ENCODE measurements around the gene SLC38A5. TPM values are rescaled to one million over a fixed set of nuclear protein-coding genes. Genes with fewer than 3 reads are reported as not detected.

Gene SLC38A5
- total and polyA plus RNA-seq, 7 donors, result 0.34 to 1.7 (median 0.98) TPM

GRCh38 chrX:48467281-48467761, 2.7 kb downstream of the SLC38A5 start:
- no peaks in the 10 kb centered on the region for H3K9me3 ChIP-seq
- intact Hi-C loops (cut with DNase I), result no loop called here
- peaks cover 0 to 16% (median 0%) of the 10 kb centered on the region in 3 donors for H3K27me3 ChIP-seq (ENCODE audit: insufficient read depth in 3 of 3, low read length in 2 of 3)
- no peaks in the 10 kb centered on the region for H3K36me3 ChIP-seq (ENCODE audit: insufficient read depth in 1 of 2, low read depth in 1 of 2)
- no peak overlapping the region for H3K27ac ChIP-seq
- no peak overlapping the region for H3K4me3 ChIP-seq
- no peaks in the 10 kb centered on the region for H3K4me1 ChIP-seq
- WGBS, 3 donors, result 26 to 50% (median 38%) methylated on average over 6 to 10 of the region's 10 CpGs
- TF ChIP-seq, protein P1, sequence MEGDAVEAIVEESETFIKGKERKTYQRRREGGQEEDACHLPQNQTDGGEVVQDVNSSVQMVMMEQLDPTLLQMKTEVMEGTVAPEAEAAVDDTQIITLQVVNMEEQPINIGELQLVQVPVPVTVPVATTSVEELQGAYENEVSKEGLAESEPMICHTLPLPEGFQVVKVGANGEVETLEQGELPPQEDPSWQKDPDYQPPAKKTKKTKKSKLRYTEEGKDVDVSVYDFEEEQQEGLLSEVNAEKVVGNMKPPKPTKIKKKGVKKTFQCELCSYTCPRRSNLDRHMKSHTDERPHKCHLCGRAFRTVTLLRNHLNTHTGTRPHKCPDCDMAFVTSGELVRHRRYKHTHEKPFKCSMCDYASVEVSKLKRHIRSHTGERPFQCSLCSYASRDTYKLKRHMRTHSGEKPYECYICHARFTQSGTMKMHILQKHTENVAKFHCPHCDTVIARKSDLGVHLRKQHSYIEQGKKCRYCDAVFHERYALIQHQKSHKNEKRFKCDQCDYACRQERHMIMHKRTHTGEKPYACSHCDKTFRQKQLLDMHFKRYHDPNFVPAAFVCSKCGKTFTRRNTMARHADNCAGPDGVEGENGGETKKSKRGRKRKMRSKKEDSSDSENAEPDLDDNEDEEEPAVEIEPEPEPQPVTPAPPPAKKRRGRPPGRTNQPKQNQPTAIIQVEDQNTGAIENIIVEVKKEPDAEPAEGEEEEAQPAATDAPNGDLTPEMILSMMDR (IDR thresholded peaks at IDR 0.05), result no peak
- ATAC-seq (no peak), DNase-seq (no peak)

DNA sequence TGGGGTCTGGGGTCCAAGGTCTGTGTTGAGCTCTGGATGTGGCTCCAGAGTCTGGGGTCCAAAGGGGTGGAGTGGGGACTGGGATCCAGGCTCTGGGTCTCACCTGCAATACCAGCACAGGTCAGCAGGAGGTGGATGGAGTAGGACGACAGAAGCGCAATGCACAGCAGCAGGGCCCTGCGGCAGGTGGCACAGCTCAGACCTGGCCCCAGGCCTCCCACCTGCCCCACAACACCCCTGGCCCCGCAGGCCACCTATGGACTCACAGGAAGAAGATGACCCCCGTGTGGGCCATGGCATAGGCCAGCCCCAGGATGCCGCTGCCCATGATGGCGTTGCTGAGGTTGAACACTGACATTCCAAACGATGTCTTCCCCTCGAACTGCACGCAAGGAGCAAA, 3.4 kb downstream of the SLC38A5 start:
- Histone ChIP-seq H3K27me3 (ENCODE audit: insufficient read depth in 3 of 3, low read length in 2 of 3) (peaks cover 0 to 16% (median 0%) of the 10 kb centered on the region in 3 donors), H3K9me3 (no peaks in the 10 kb centered on the region), H3K4me3 (no peak overlapping the region), H3K36me3 (ENCODE audit: insufficient read depth in 1 of 2, low read depth in 1 of 2) (no peaks in the 10 kb centered on the region), H3K4me1 (no peaks in the 10 kb centered on the region), H3K27ac (no peak overlapping the region)
- TF ChIP-seq, protein P1 (IDR thresholded peaks at IDR 0.05), result no peak
- no peak for ATAC-seq
- no peak for DNase-seq
- WGBS, 3 donors, result 83 to 99% (median 92%) methylated on average over 7 to 10 of the region's 10 CpGs
- intact Hi-C loops (cut with DNase I), result no loop called here

DNA sequence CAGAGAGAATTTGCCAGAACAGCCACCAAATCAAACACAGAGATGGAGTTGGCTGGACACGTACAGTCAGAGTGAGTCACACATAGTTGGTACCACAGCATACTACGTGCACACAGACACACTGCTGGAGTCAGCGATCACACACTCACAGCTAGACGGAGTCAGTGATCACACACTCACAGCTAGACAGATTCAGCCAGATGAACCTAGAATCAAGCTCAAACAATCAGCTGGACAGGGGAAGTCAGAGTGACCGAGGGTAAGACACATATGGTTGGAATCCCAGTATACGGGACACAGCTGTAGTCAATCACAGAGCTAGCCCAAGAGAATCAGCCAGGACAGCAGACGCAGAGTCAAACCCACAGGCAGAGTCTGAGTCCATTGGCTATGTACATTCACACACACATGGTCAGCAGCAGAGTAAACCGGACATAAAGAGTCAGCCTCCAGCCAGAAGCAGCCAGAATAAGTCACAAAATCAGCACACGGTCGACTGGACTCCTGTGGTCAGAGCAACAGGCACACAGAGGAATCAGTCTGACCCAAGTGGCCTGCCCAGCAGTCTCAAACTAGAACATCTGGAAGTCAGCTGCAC, 4.6 kb downstream of the SLC38A5 start:
- Histone ChIP-seq H3K27ac (no peak overlapping the region), H3K27me3 (ENCODE audit: insufficient read depth in 3 of 3, low read length in 2 of 3) (peaks cover 0 to 22% (median 0%) of the 10 kb centered on the region in 3 donors), H3K4me1 (no peaks in the 10 kb centered on the region), H3K36me3 (ENCODE audit: insufficient read depth in 1 of 2, low read depth in 1 of 2) (no peaks in the 10 kb centered on the region), H3K9me3 (no peaks in the 10 kb centered on the region), H3K4me3 (no peak overlapping the region)
- WGBS, 3 donors, result 53 to 67% (median 57%) methylated on average over 10 of the region's 10 CpGs
- ATAC-seq (no peak), DNase-seq (no peak)
- intact Hi-C loops (cut with DNase I), result no loop called here
- TF ChIP-seq, protein P1 (IDR thresholded peaks at IDR 0.05), result no peak

GRCh38 chrX:48461830-48462229, 8.2 kb downstream of the SLC38A5 start:
- DNase-seq (peak in 1 of 2 donors; percentile 54), ATAC-seq (peak in 1 of 4 donors; percentile 29)
- no peaks in the 10 kb centered on the region for H3K4me1 ChIP-seq
- WGBS, 3 donors, result 68 to 84% (median 76%) methylated on average over 4 to 6 of the region's 6 CpGs
- peaks cover 3% of the 10 kb centered on the region for H3K9me3 ChIP-seq
- H3K27me3 ChIP-seq (ENCODE audit: insufficient read depth in 3 of 3, low read length in 2 of 3), result peaks cover 0 to 17% (median 0%) of the 10 kb centered on the region in 3 donors
- no peak overlapping the region for H3K4me3 ChIP-seq
- intact Hi-C loops (cut with DNase I), result no loop called here
- H3K27ac ChIP-seq, result no peak overlapping the region
- no peaks in the 10 kb centered on the region for H3K36me3 ChIP-seq (ENCODE audit: insufficient read depth in 1 of 2, low read depth in 1 of 2)
- TF ChIP-seq, protein P1 (IDR thresholded peaks at IDR 0.05), result no peak

DNA sequence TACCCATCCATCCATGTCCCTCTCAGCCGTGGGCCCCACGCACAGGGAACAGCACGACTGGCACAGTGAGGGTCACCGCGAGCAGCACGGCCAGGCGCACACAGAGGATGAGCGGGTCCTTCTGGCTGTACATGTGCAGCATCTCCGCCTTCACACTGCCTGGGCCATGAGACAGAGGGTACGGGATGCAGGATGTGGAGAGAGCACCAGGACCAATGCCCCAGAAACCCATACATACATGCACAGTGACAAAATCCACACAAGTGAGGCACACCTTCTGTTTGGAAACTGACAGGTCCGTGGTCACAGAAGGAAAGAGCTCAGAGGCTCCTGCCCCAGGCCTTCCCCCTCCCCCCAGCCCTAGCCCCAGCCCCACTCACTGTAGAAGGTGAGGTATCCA, 9.5 kb downstream of the SLC38A5 start:
- no peak for ATAC-seq
- WGBS, 3 donors, result 86 to 97% (median 96%) methylated on average over 10 to 11 of the region's 11 CpGs
- intact Hi-C loops (cut with DNase I), result no loop called here
- H3K27me3 ChIP-seq (ENCODE audit: insufficient read depth in 3 of 3, low read length in 2 of 3), result peaks cover 0 to 11% (median 0%) of the 10 kb centered on the region in 3 donors
- H3K4me1 ChIP-seq, result no peaks in the 10 kb centered on the region
- DNase-seq, result no peak
- TF ChIP-seq, protein P1 (IDR thresholded peaks at IDR 0.05), result no peak
- no peak overlapping the region for H3K27ac ChIP-seq
- no peak overlapping the region for H3K4me3 ChIP-seq
- H3K36me3 ChIP-seq (ENCODE audit: insufficient read depth in 1 of 2, low read depth in 1 of 2), result no peaks in the 10 kb centered on the region
- peaks cover 3% of the 10 kb centered on the region for H3K9me3 ChIP-seq
